GM19438 (cell line): ENCODE data around the gene PTTG1.
A peak's percentile ranks its signal among the peaks of the same experiment; 100 is the strongest.
"Not testable (repeated sequence)": the region's sequence is repeated elsewhere in the genome, so short reads cannot be mapped to it uniquely, and the experiment has no call there.

Source experiments
- ATAC-seq: cut with Tn5 transposase; IDR thresholded peaks from one replicate; pipeline ENCODE4 v1.9.1; 2021; ENCODE audit warnings: low read depth; ENCODE audit not compliant: unreplicated experiment

PTTG1 gene

DNA sequence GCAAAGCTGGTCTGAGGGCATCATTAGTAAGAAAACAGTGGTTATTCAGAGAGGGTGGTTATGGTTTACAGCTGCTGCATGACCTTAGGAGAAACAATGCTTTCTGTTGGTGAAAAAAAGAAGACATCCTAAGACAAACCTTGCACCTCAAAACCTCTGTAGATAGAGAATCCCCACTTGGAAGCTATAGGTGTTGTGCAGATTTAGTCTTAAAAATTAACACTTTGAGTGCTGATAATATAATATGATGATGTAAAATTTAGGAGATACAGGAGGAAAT, 1.4 kb upstream of the PTTG1 start:
- ATAC-seq: no peak

DNA sequence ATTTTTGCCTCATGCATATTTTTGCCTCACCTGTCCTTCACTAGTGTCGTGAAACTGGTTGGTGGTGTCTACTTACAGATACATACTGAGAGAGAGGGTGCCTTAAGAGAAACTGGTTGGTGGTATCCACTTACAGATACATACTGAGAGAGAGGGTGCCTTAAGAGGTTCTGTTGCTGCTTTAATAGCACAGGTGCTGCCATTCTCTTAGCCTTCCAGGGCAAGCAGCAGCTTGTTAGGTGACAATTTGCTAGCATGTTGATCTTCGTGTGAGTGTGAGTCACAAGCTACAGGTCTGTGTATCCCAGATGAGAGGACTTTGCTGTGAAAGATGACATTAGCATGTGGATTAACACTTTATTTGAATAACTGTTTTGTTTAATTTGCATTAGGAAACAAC, 1.4 kb downstream of the PTTG1 start:
- no peak for ATAC-seq

DNA sequence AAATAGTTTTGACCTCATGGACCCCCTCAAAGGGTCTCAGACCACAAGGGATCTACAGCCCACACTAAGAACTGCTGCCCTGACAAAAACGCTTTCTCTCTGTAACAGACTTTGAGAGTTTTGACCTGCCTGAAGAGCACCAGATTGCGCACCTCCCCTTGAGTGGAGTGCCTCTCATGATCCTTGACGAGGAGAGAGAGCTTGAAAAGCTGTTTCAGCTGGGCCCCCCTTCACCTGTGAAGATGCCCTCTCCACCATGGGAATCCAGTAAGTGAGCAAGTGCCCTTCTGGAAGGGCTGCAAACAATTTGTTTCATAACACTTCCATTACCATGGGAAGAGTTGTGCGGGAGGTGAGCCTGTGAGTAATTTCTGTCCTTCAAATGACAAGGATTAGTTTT, 6.0 kb downstream of the PTTG1 start:
- no peak for ATAC-seq

DNA sequence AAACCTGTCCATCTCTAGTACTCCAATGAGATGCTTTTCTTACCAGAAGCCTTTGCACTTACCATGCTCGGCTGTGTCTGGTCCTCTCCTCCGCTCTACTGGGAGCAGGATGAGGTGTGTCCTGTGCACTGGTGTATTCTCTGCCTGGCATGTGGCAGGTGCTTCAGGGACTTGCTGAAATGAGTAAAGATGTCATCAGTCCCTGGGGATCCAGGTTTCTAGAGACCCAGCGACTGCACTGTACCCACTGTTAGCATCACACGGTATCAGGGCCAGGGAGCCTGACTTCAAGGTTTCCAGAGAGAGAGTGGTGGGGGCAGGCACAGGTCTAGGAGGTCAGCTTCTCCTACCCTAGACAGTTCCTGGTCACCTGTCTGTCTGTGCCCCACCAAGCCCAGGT, 10.5 kb downstream of the PTTG1 start:
- no peak for ATAC-seq

DNA sequence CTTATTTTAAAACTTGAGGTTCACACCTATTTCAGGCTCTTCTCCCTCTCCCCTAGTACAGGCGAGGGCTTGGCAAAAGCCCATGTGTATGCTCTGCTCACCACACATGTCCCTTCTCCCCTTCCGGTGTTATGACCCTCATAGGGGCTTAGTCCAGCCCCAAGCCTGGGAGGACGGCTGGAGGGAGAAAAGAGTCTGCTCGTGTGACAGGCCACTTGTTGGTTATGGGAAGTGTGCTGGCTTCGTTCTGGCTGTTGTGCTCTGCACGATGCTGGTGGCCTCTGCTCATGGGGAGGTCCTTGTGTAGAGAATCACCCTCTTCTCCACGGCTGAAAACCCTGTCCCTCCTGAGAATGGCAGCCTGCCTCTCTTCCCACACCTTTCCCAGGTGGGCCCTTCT, 11.1 kb downstream of the PTTG1 start:
- no peak for ATAC-seq

DNA sequence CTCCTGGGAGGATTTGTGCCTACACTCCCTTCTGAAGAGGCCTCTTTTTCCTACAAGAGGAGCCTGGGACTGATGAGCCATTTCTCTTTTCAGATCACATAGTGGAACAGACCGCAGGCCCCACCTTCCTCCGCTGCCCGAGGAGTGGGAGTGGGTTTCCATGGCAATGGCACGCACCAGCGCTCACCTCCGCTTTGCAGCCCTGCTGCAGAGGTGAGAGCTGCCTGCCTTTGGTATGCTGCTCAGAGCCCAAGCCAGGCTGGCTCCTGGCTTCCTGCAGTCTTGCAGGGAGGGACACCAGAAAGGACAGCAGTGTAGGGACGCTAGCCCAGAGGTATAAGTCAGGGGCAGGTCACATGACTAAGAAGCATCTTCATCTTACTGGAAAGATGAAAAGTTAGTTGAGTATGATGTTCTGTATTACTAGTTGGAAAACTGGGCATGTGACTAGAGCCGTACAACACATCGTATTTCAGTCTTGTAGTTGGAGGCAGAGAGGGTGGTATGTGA, 12.4 kb downstream of the PTTG1 start:
- peak; percentile 74 for ATAC-seq

DNA sequence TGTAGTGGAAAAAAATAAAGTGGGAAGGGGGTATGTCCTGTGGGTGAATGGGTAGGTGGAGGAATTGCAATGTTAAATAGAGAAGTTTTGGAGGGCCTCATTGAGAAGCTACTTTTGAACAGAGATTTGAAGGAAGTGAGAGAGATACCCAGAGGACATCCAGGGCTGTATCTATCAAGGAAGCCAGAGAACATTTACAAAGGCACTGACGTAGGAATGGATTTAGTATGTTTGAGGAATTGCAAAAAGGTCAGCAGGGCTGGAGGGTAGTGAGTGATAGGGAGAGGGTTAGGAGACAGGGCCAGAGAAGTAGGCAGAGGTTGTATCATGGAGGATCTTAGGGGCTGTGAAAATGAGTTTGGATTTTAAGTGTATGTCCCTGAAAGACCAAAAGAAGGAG, 13.9 kb downstream of the PTTG1 start:
- ATAC-seq: no peak

DNA sequence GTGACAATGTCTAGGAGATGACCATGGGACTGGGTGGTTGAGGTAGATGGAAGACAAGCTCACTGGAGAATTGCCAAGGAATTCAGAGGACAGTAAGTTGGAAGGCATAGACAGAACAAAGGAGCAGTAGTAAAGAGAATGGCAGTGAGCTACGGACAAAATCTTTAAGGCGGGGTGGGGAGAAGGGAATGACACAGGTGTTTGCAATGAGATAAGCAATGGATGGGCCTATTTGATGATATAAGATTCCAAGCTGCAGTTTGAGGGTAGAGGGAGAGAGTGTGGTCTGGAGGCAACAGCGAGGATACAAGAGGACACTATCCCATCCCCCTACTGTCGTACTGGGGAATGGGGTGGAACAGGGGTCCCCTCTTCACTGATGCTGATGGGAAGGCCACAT, 14.4 kb downstream of the PTTG1 start:
- ATAC-seq: no peak

DNA sequence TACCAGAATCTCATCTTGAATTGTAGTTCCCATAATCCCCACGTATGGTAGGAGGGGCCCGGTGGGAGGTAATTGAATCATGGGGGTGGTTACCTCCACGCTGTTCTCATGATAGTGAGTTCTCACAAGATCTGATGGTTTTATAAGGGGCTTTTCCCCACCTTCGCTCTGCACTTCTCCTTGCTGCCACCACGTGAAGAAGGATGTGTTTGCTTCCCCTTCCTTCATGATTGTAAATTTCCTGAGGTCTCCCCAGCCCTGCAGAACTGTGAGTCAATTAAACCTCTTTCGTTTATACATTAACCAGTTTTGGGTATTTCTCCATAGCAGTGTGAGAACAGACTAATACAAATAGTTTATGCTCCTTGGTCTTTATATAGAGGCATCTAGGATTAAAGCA, 15.0 kb downstream of the PTTG1 start:
- ATAC-seq: not testable (repeated sequence)

DNA sequence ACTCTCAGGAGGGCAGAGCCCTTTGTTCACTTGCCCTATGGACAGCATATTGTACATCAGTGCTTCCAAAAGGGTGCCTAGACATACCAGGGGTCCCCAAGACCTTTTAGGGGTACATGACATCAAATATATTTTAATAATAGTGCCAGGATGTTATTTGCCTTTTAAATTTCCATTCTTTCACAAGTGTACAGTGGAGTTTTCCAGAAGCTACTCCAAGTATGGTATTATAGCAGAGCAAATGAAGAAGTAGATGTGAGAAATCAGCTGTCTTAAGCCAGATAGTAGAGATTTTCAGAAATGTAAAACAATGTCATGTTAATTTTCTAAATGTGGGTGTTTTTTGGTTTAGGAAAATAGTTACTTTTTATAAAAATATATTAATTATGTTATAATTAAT, 15.6 kb downstream of the PTTG1 start:
- no peak for ATAC-seq

DNA sequence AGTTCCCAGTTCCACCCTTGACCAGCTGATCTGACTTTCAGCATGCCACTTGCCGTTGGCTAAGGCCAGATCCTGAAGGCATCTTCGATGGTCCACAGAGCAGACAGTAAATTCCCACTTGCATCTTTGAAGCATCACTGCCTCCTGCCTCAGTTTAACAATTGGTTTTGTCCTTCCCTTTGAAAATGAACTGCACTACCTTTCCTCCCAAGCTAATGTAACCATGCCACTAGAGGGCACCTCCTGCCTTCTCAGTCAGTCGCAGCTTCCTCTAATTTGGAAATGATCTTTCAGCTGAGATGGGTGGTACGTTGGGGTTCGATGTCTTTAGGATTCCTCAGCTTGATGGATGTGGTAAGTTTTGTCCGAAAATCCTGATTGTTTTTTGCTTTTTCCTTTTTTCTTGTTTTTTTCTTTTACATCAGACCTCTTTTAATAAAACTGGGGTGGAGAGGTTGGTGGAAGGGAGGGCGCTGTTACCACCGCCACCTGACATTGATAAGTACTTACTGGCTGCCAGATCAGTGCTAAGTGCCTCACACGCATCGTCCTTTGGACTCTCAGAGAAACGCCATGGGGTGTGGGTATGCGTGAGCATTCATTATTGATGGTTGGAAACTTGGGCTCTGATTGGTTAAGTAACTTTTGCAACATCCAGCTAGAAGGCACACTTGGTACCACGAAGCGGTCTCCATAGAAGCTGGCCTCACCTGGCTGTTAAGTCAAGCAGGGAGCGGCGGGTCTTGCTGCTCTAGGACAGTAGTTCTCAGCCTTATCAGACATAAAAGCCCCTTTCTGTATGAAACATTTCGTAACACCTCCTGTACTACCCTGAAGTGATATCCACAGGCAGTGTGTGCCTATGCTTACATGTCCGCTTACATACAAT, 16.9 kb downstream of the PTTG1 start:
- peak; percentile 30 for ATAC-seq

DNA sequence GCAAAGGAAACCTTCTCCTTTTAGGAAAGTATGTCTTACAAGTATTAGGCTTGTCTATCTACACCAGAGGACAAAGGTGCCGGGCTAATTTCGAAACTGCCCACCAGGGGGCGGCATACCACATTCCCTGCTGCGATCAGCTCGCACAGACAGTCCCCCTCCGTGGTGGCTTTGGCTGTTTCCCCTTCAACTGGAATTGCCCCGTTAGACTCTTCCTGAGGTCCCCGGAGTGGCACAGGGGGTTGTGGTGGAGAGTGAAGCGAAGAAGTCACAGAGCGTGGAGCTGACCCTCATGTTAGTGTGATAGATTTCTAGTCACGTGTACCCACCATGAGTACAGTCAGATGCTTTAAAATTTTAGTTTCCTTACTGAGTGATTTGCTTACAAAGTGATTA, 17.5 kb downstream of the PTTG1 start:
- peak; percentile 62 for ATAC-seq

DNA sequence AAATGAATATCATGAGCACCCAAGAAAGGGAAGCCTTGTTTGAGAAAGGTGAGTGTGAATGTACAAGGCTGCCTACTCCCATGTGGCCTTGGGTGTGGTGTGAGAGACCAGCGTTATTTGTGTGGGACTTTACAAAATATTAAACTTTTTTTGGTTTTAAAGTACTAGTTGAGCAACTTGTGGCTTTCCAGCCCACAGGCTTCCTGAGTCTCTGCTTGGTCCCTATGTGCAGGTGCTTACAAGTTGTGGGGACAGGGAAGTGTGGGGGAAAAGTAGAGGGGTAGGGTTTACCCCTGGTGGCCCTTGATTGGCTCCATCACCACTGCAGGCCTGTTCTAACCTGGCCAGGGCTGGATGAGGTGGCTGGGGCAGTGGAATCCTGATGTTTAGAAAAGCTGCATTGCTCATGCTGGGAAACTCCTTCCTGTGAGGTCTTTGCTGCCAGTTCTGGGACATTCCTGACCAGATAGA, 19.7 kb downstream of the PTTG1 start:
- no peak for ATAC-seq

DNA sequence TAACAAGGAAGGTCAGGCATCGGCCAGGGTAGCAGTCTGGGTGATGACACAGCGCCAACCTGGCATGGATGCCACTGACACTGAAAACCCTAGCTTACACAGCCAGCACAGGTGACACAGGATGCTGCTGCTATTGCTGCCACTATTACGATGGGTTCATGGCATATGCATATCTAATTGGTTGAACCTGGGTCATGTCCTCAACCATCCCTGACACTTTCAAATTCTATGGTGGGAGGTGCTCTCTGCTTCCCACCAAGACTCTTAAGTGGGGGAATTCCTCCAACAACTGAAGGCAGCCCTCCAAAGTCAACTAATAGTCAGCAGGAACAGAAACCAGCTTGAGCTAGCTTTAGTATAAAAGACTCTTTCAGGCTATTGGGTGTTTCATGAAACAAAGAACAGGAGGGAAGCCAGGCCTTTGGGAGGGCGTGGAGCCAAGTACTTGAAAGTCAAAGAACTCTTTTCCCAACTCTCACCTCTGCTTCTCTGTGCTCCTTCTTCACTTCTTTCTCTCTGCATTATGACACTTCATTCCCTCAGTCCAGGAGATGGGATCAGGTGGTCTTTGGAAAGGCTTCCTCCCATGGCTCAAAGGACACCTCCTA, 21.3 kb downstream of the PTTG1 start:
- ATAC-seq: no peak

DNA sequence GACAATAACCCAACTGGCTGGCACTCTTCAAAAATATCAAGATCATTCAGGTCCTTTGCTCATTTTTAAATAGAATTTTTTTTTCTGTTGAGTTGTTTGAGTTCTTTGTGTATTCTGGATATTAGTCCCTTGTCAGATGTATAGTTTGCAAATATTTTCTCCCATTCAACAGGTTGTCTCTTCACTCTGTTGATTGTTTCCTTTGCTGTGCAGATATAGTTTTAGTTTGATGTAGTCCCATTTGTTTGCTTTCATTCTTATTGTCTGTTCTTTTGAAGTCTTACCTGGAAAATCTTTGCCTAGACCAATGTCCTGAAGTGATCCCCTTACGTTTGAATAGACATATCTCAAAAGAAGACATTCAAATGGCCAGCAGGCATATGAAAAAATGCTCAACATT, 22.8 kb downstream of the PTTG1 start:
- no peak for ATAC-seq

DNA sequence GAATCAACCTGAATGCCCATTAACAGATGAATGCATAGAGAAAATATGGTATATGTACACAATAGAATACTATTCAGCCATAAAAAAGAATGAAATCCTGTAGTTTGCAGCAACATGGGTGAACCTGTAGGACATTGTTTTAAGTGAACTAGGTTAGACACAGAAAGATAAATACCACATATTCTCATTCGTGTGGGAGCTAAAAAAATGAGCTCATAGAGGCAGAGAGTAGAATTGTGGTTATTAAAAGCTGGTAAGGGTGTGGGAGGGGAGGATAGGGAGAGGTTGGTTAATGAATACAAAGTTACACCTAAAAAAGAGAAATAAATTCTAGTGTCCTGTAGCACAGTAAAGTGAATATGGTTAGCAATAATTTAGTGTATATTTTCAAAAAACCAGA, 23.5 kb downstream of the PTTG1 start:
- ATAC-seq: no peak

DNA sequence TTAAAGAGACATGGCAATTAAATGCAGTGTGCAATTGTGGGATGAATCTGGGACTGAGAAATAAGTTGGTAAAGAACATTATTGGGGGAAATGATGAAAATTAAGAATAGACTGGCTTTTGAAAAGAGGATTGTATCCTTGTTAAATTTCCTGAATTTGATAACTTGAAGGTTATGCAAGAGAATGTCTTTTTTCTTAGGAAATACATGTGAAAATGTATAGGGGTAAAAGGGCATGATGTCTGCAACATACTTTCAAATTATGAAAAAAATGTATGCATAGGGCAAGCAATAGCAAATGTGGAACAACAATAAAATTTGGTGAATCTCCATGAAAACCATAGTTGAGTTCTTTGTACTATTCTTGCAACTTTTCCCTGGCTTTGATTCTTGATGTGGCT, 24.1 kb downstream of the PTTG1 start:
- no peak for ATAC-seq

DNA sequence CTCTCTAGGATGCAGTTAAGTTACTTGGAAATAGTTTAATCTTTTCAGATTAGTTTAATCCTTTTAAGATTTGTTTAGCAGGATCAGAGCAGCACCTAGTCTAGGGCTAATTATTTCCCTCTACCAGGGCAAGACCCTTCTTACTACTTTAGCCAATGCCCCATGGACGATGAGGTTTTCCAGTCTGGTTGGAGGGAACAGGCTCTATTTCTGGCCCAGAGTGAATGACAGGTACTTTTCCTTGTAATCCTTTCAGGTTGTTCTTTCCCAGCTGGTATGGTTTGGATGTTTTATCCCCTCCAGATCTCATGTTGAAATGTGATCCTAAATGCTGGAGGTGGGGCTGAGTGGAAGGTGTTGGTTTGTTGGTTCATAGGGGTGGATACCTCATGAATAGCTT, 27.2 kb downstream of the PTTG1 start:
- no peak for ATAC-seq

DNA sequence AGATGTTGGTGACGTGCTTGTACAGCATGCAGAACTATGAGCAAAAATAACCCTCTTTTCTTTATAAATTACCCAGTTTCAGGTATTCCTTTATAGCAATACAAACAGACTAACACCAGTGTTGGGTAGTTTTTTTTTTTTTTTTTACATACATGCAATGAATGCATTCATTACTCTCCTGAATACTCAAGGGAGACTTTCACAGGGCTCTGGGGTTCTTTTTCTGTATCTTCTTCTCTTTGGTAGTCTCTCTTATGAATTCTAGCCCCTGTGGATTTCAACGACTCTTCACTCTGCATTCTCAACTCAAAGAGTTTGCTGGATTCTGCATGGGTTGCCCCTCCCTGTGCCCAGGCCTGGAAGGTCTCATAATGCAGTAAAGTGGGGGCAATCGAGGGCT, 27.8 kb downstream of the PTTG1 start:
- ATAC-seq: no peak

DNA sequence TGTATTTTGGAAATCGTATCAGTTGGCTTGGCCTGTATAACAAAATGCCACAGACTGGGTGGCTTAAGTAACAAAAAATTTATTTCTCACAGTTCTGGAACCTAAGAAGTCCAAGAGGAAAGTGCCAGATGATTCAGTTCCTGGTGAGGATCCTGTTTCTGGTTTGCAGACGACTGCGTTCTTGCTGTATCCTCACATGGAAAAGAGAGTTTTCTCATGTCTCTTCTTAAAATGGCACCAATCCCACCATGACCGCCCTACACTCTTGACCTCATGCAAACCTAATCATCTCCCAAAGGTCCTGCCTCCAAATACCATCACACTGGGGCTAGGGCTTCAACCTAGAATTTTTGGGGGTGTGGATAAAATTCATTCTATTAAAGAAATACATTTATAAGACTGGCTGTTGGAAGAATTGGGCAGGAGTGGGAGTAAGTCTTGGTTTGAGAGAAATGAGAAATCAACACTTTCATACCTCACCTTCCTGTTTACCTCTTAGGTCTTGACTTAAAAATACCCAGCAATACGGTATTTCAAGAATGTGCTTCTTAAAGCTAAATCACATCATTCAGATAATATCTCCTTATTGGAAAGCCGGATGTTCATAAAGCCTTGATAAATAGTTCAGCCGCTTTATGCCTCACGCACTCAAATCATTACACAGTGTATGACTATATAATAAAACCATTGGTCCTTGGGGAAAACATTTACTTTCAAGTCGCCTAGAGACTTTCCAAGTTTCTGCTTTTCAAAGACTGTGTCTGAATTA, 28.7 kb downstream of the PTTG1 start:
- peak; percentile 61 for ATAC-seq

DNA sequence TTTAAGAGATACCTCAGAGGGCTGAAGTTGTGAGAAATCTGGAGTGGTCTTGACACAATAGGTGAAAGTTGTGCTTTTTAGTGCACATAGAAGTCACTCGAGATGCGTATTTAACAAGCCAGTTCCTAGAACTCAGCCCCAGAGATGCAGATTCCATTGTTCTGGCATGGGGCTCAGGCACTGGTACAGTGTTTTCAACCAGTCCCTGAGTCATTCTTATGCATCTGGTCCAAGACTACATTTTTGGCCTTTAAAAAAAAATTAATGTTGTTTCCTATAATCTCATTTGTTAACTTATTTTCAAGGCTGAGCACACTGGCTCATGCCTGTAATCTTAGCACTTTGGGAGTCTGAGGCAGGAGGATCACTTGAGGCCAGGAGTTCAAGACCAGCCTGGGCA, 29.6 kb downstream of the PTTG1 start:
- ATAC-seq: no peak
